NCI-H128 (cell line): ENCODE data around the gene NME5.

Experiments used
- DNase-seq: peaks from one replicate; lab custom pipeline; 2025; ENCODE audit not compliant: unreplicated experiment; lab: John Stamatoyannopoulos, UW

The NME5 gene

GRCh38 chr5:138140268-138140667 lies 1.0 kb upstream of the NME5 start:
- no peak for DNase-seq

GRCh38 chr5:138139781-138140090 lies 508 bp upstream of the NME5 start:
- DNase-seq: no peak

GRCh38 chr5:138132543-138132942 lies 6.7 kb downstream of the NME5 start:
- no peak for DNase-seq

GRCh38 chr5:138129347-138129746 lies 9.9 kb downstream of the NME5 start:
- DNase-seq: no peak

GRCh38 chr5:138128334-138128733 lies 10.9 kb downstream of the NME5 start:
- no peak for DNase-seq

GRCh38 chr5:138115254-138115653 lies 24.0 kb downstream of the NME5 start:
- DNase-seq: no peak

- no peak for DNase-seq
Observed at GRCh38 chr5:138111937-138112336, 27.3 kb downstream of the NME5 start.

GRCh38 chr5:138111181-138111580 lies 28.0 kb downstream of the NME5 start:
- no peak for DNase-seq

- no peak for DNase-seq
Observed at GRCh38 chr5:138110266-138110963, 28.8 kb downstream of the NME5 start.

GRCh38 chr5:138109463-138110265 lies 29.6 kb downstream of the NME5 start:
- no peak for DNase-seq

GRCh38 chr5:138107213-138107612 lies 32.0 kb downstream of the NME5 start:
- DNase-seq: no peak

- no peak for DNase-seq
Observed at GRCh38 chr5:138105709-138106108, 33.5 kb downstream of the NME5 start.

GRCh38 chr5:138103319-138103637 lies 36.0 kb downstream of the NME5 start:
- DNase-seq: no peak

GRCh38 chr5:138102454-138103318 lies 36.5 kb downstream of the NME5 start:
- DNase-seq: no peak

GRCh38 chr5:138096997-138097828 lies 42.0 kb downstream of the NME5 start:
- no peak for DNase-seq

GRCh38 chr5:138096363-138096762 lies 42.9 kb downstream of the NME5 start:
- DNase-seq: no peak

- no peak for DNase-seq
Observed at GRCh38 chr5:138095100-138095907, 43.9 kb downstream of the NME5 start.

GRCh38 chr5:138093036-138093435 lies 46.2 kb downstream of the NME5 start:
- no peak for DNase-seq

GRCh38 chr5:138092301-138092700 lies 46.9 kb downstream of the NME5 start:
- no peak for DNase-seq

GRCh38 chr5:138091685-138092084 lies 47.5 kb downstream of the NME5 start:
- no peak for DNase-seq
